ENCODE measurements around the gene OLIG1.

GRCh38 chr21:33031152-33031911, 38.6 kb upstream of the OLIG1 start:
- TF ChIP-seq CTCF (IDR thresholded peaks at IDR 0.05) (no peak), POLR2A (IDR thresholded peaks at IDR 0.05) (no peak)

Measured in testis (tissue), 2 donors.